Endothelial cell of umbilical vein (primary cell): ENCODE data around the gene ADD2. TPM values are rescaled to one million over a fixed set of nuclear protein-coding genes. Genes with fewer than 3 reads are reported as not detected.

Experiments
- BruUV-seq: library from RNA; stranded (reverse); fragments of 400-500 nt; replicated peaks from 2 replicates; lab custom pipeline; 2021; lab: Mats Ljungman, UMichigan
- CTCF ChIA-PET: fragments of 300-600, 350-600 bp; sonication (Branson Sonifier 250); formaldehyde crosslinking; loops from one replicate; lab custom pipeline; 2021; ENCODE audit warnings: antibody characterized with exemption, inconsistent platforms; lab: Charles Lee
- POLR2A ChIA-PET: fragments of 300-600, 350-600 bp; sonication (Branson Sonifier 250); formaldehyde crosslinking; loops from one replicate; lab custom pipeline; 2021; ENCODE audit warnings: antibody characterized with exemption, inconsistent platforms; lab: Charles Lee
- DNase-seq: peaks from one replicate; pipeline ENCODE4 v3.0.0-alpha.2; 2011; ENCODE audit warnings: low read depth, low spot score
- FAIRE-seq: peaks from 2 replicates; lab custom pipeline; 2011; peaks lifted over from hg19 to GRCh38; lab: Jason Lieb, UNC
- H2AFZ ChIP-seq: 2 replicates; pipeline ENCODE4 v1.6.0; 2012; ENCODE audit warnings: low read depth, low read length, control low read depth, inconsistent platforms
- H3K27ac ChIP-seq: 2 replicates; pipeline ENCODE4 v1.5.1; 2011; ENCODE audit warnings: low read depth, mild to moderate bottlenecking, control low read depth, low read length, moderate library complexity; ENCODE audit not compliant: insufficient read depth
- H3K27me3 ChIP-seq, 2 experiments: 2 replicates each; pipeline versions ENCODE4 v1.6.0 to v1.6.1; 2011; ENCODE audit warnings: low read length in 2 of 2, mixed read lengths in 1 of 2; ENCODE audit not compliant: control insufficient read depth in 2 of 2, insufficient read depth in 2 of 2
- H3K36me3 ChIP-seq, 2 experiments: 2 replicates in 1 of 2; 3 replicates in 1 of 2; pipeline ENCODE4 v1.5.1; 2011; ENCODE audit warnings: low read length in 2 of 2, mild to moderate bottlenecking in 1 of 2, moderate library complexity in 1 of 2; ENCODE audit not compliant: control insufficient read depth in 2 of 2, insufficient read depth in 2 of 2; ENCODE audit errors: extremely low read depth in 1 of 2
- H3K4me1 ChIP-seq: 3 replicates; pipeline ENCODE4 v1.5.1; 2011; ENCODE audit warnings: mild to moderate bottlenecking, low read length; ENCODE audit not compliant: control insufficient read depth, insufficient read depth; ENCODE audit errors: extremely low read depth
- H3K4me2 ChIP-seq: 2 replicates; pipeline ENCODE4 v1.6.1; 2011; ENCODE audit warnings: low read length, control low read depth, mixed read lengths; ENCODE audit not compliant: insufficient read depth
- H3K4me3 ChIP-seq, 3 experiments: fragments of 200-600 bp in 1 of 3; sonication (generic), shearing (Covaris generic) in 1 of 3; replicated peaks in 1 of 3; 2 replicates each; pipeline ENCODE4 v1.5.1; 2011 to 2016; ENCODE audit warnings: control low read depth in 3 of 3, low read length in 3 of 3, mild to moderate bottlenecking in 2 of 3, inconsistent platforms in 1 of 3, low read depth in 1 of 3, moderate library complexity in 1 of 3; ENCODE audit not compliant: insufficient read depth in 1 of 3
- H3K79me2 ChIP-seq: 2 replicates; pipeline ENCODE4 v1.6.0; 2012; ENCODE audit warnings: low read length, inconsistent platforms; ENCODE audit not compliant: control insufficient read depth, insufficient read depth
- H3K9ac ChIP-seq: replicated peaks from 2 replicates; pipeline ENCODE3; 2011; ENCODE audit warnings: low read length, control low read depth; ENCODE audit not compliant: insufficient read depth; ENCODE audit errors: extremely low read depth
- H3K9me1 ChIP-seq: replicated peaks from 3 replicates; pipeline ENCODE4 v1.6.0; 2011; ENCODE audit warnings: mild to moderate bottlenecking, low read length; ENCODE audit not compliant: control insufficient read depth, insufficient read depth; ENCODE audit errors: extremely low read depth
- H3K9me3 ChIP-seq: replicated peaks from 2 replicates; pipeline ENCODE4 v1.5.1; 2012; ENCODE audit warnings: low read length, inconsistent platforms; ENCODE audit not compliant: control insufficient read depth, insufficient read depth
- H4K20me1 ChIP-seq: replicated peaks from 2 replicates; pipeline ENCODE3; 2011; ENCODE audit warnings: mild to moderate bottlenecking, low read length; ENCODE audit not compliant: control insufficient read depth, insufficient read depth; ENCODE audit errors: extremely low read depth
- EZH2 ChIP-seq: IDR thresholded peaks from 2 replicates; pipeline ENCODE4 v1.6.1; 2012; ENCODE audit warnings: borderline replicate concordance, low read depth, mild to moderate bottlenecking, moderate library complexity, low read length, inconsistent platforms; ENCODE audit not compliant: severe bottlenecking
- FOS ChIP-seq: IDR thresholded peaks from 2 replicates; pipeline ENCODE4 v1.6.1; 2011; ENCODE audit warnings: mild to moderate bottlenecking, low read length, moderate library complexity, borderline replicate concordance; ENCODE audit not compliant: insufficient read depth
- GATA2 ChIP-seq: IDR thresholded peaks from 2 replicates; pipeline ENCODE4 v1.7.0; 2011; ENCODE audit warnings: low read depth, mild to moderate bottlenecking, moderate library complexity, mixed read lengths, low read length; ENCODE audit not compliant: insufficient read length, insufficient read depth
- JUN ChIP-seq: IDR thresholded peaks from 2 replicates; pipeline ENCODE4 v1.6.1; 2011; ENCODE audit warnings: borderline replicate concordance, low read depth; ENCODE audit not compliant: insufficient read length, insufficient read depth
- MYC ChIP-seq: IDR thresholded peaks from one replicate; pipeline ENCODE4 v1.6.1; 2011; ENCODE audit warnings: mild to moderate bottlenecking, low read depth, low read length
- POLR2A ChIP-seq: IDR thresholded peaks from 2 replicates; pipeline ENCODE4 v1.6.1; 2012; ENCODE audit warnings: low read depth, mild to moderate bottlenecking, control low read depth, low read length
- POLR2AphosphoS5 ChIP-seq: IDR thresholded peaks from 2 replicates; pipeline ENCODE4 v1.6.1; 2012; ENCODE audit warnings: low read depth, mild to moderate bottlenecking, control low read depth, low read length, moderate library complexity; ENCODE audit not compliant: insufficient read depth
- dilution Hi-C: fragments of 300-500 bp; cut with MboI; formaldehyde crosslinking; loops from one replicate; pipeline ENCODE4 v1.15.0; 2019; ENCODE audit warnings: low sequenced_read_pairs; ENCODE audit not compliant: extremely low pct_ligation_motif_present
- intact Hi-C: fragments of 100-400 bp; cut with micrococcal nuclease; formaldehyde crosslinking; loops from one replicate; pipeline ENCODE4 v1.10.0; 2022
- polyA plus RNA-seq, 4 experiments: library from polyadenylated mRNA; depleted of rRNA in 3 of 4; stranded (reverse) in 3 of 4; unstranded in 1 of 4; fragments of >200 nt; gene quantifications; 2 replicates each; pipeline versions ENCODE4 v1.2.1 to v1.2.3, GENCODE V29; 2011 to 2012; ENCODE audit warnings: missing spikeins in 1 of 4
- total RNA-seq: library from RNA; stranded (reverse); gene quantifications from 2 replicates; pipeline ENCODE4 v1.2.3, GENCODE V29; 2021
- TF ChIP-seq, protein P1 (sequence below), 2 donors: IDR thresholded peaks; 1 replicate in 1 of 2; 2 replicates in 1 of 2; pipeline ENCODE4 v1.5.1; 2011; ENCODE audit warnings: low read length in 2 of 2, mild to moderate bottlenecking in 2 of 2, moderate library complexity in 2 of 2, control low read depth in 1 of 2, inconsistent platforms in 1 of 2, low read depth in 1 of 2; ENCODE audit not compliant: insufficient read depth in 1 of 2; ENCODE audit errors: extremely low read depth in 1 of 2
- TF ChIP-seq, protein P2 (sequence below): IDR thresholded peaks from 2 replicates; pipeline ENCODE4 v1.6.1; 2011; ENCODE audit not compliant: insufficient read depth, insufficient read length

The ADD2 gene
- total and polyA plus RNA-seq, 2 donors (not counting 3 experiments of a cell fraction or from before 2014, with no cell fraction given) = 0.17 TPM; not detected in 1

DNA sequence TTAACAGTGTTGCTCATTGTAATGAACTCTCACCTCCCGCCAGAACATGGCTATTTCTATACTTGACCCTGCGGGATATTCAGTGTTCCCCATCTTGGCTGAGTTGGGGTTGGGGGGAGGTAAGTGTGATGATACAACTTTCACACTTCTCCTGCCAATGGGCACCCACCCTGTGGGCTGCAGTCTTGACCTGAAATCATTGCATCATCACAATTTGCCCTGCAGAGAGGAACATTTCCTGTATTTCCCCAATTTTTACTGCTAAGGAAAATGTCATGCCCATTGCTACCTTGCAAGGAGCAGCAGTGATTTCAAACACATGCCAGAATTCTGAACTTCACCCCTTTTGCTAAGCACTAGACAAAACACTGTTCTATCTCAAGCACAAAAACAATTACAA lies 92.1 kb downstream of the ADD2 start:
- H3K9me1 ChIP-seq = no peaks in the 10 kb centered on the region
- H3K4me3 ChIP-seq = no peak overlapping the region
- no peaks in the 10 kb centered on the region for H3K79me2 ChIP-seq
- no peaks in the 10 kb centered on the region for H3K9me3 ChIP-seq
- BruUV-seq = no TSS peak
- FAIRE-seq (no peak), DNase-seq (no peak)
- CTCF ChIA-PET = interaction anchor here (2.4 kb wide), 1 partner anchor 58 kb away, joined by 6 read pairs; no protein-coding TSS in a partner anchor
- H2AFZ ChIP-seq = no peak overlapping the region
- POLR2A ChIA-PET = no interaction called here
- H3K27ac ChIP-seq = no peak overlapping the region
- H3K4me2 ChIP-seq = no peak overlapping the region
- intact Hi-C loops (no loop called here), dilution Hi-C loops (no loop called here)
- no peaks in the 10 kb centered on the region for H3K36me3 ChIP-seq
- peaks cover 0 to 2% of the 10 kb centered on the region in 2 experiments for H3K27me3 ChIP-seq
- TF ChIP-seq POLR2AphosphoS5 (no peak), FOS (no peak), EZH2 (no peak), MYC (no peak), POLR2A (no peak), GATA2 (no peak), JUN (no peak)
- TF ChIP-seq, protein P1, sequence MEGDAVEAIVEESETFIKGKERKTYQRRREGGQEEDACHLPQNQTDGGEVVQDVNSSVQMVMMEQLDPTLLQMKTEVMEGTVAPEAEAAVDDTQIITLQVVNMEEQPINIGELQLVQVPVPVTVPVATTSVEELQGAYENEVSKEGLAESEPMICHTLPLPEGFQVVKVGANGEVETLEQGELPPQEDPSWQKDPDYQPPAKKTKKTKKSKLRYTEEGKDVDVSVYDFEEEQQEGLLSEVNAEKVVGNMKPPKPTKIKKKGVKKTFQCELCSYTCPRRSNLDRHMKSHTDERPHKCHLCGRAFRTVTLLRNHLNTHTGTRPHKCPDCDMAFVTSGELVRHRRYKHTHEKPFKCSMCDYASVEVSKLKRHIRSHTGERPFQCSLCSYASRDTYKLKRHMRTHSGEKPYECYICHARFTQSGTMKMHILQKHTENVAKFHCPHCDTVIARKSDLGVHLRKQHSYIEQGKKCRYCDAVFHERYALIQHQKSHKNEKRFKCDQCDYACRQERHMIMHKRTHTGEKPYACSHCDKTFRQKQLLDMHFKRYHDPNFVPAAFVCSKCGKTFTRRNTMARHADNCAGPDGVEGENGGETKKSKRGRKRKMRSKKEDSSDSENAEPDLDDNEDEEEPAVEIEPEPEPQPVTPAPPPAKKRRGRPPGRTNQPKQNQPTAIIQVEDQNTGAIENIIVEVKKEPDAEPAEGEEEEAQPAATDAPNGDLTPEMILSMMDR (IDR thresholded peaks at IDR 0.05; ENCODE audit: extremely low read depth in 1 of 2, insufficient read depth in 1 of 2, low read depth in 1 of 2, low read length in 2 of 2) = no peak
- TF ChIP-seq, protein P2, sequence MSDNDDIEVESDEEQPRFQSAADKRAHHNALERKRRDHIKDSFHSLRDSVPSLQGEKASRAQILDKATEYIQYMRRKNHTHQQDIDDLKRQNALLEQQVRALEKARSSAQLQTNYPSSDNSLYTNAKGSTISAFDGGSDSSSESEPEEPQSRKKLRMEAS = no peak
- H4K20me1 ChIP-seq = no peaks in the 10 kb centered on the region
- H3K4me1 ChIP-seq = no peaks in the 10 kb centered on the region
- H3K9ac ChIP-seq = no peak overlapping the region
